ENCODE measurements around the gene PLD3. TPM values are rescaled to one million over a fixed set of nuclear protein-coding genes. Genes with fewer than 3 reads are reported as not detected.

Gene PLD3
- total and polyA plus RNA-seq, 10 donors = 61.3 to 589 (median 250) TPM

DNA sequence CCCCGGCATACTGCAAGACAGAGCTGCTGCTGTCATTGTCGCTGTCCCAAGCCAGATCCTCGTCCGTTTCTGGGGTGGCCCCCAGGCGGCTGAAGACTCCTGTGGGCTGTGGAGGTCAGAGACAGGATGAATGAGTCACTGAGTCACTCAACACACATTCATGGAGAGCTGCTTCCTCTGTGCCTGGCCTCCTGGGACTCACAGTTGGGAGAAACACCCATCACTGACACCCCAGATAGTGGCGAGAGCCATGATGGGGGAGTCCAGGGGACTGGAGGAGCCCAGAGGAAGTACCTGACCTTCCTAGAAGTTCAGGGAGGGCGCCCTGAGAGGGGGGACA is 26.3 kb upstream of the PLD3 start:
- WGBS, 5 donors = 77 to 92% (median 91%) methylated on average over 4 to 7 of the region's 7 CpGs
- TF ChIP-seq POLR2AphosphoS5 (IDR thresholded peaks at IDR 0.05) = no peak
- no peak for TF ChIP-seq CTCF (IDR thresholded peaks at IDR 0.05 in 8 of 11, conservative IDR thresholded peaks at IDR 0.05 in 3 of 11)
- no peak for TF ChIP-seq POLR2A (IDR thresholded peaks at IDR 0.05)
- peak overlapping the region in 2 of 8 donors; percentile 17 to 18 for H3K27ac ChIP-seq
- H3K36me3 ChIP-seq = peaks cover 0 to 100% (median 73%) of the 10 kb centered on the region in 6 donors
- no peaks in the 10 kb centered on the region for H3K27me3 ChIP-seq (replicated peaks in 1 of 7)
- H3K9me3 ChIP-seq = no peaks in the 10 kb centered on the region
- intact Hi-C loops (cut with DNase I; ENCODE audit: low total_unique reads) = no loop called here
- DNase-seq = no peak
- H3K4me1 ChIP-seq = peaks cover 0 to 4% (median 0%) of the 10 kb centered on the region in 6 donors
- no peak overlapping the region for H3K4me3 ChIP-seq

- H3K9me3 ChIP-seq = no peaks in the 10 kb centered on the region
- DNase-seq = no peak
- H3K36me3 ChIP-seq = peaks cover 0 to 100% (median 81%) of the 10 kb centered on the region in 6 donors
- peaks cover 0 to 4% (median 0%) of the 10 kb centered on the region in 6 donors for H3K4me1 ChIP-seq
- no peak overlapping the region for H3K4me3 ChIP-seq
- no peaks in the 10 kb centered on the region for H3K27me3 ChIP-seq (replicated peaks in 1 of 7)
- intact Hi-C loops (cut with DNase I; ENCODE audit: low total_unique reads) = no loop called here
- TF ChIP-seq POLR2AphosphoS5 (IDR thresholded peaks at IDR 0.05) (no peak), POLR2A (IDR thresholded peaks at IDR 0.05) (no peak), CTCF (IDR thresholded peaks at IDR 0.05 in 8 of 11, conservative IDR thresholded peaks at IDR 0.05 in 3 of 11) (no peak)
- WGBS, 5 donors = 92 to 97% (median 95%) methylated on average over 11 to 15 of the region's 15 CpGs
- H3K27ac ChIP-seq = no peak overlapping the region
These were observed 25.4 kb upstream of the PLD3 start for GRCh38 chr19:40322951-40323615.

DNA sequence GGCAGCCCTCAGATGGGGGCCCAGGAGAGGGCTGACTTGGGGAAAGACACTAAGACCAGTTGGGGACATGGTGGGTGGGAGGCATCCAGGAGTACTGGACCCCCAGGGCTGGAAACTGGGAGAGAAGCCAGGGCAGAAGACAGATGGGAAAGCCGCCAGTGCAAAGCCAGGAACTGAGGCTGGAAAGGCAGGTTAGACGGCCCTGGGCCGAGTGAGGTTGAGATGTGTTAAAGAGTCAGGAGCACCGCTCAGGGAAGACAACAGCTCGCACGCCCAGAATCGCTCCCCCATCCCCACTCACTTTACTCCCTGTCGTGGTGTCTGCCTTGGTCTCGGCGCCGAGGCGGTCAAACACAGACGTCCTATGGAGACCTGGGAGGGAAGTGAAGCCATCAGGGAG is 24.8 kb upstream of the PLD3 start:
- WGBS, 5 donors = 95 to 96% (median 95%) methylated on average over 12 to 13 of the region's 13 CpGs
- peaks cover 0 to 100% (median 83%) of the 10 kb centered on the region in 6 donors for H3K36me3 ChIP-seq
- no peak for TF ChIP-seq POLR2A (IDR thresholded peaks at IDR 0.05)
- peaks cover 0 to 4% (median 0%) of the 10 kb centered on the region in 6 donors for H3K4me1 ChIP-seq
- no peaks in the 10 kb centered on the region for H3K27me3 ChIP-seq (replicated peaks in 1 of 7)
- intact Hi-C loops (cut with DNase I; ENCODE audit: low total_unique reads) = no loop called here
- no peak for DNase-seq
- no peaks in the 10 kb centered on the region for H3K9me3 ChIP-seq
- no peak overlapping the region for H3K4me3 ChIP-seq
- H3K27ac ChIP-seq = no peak overlapping the region

DNA sequence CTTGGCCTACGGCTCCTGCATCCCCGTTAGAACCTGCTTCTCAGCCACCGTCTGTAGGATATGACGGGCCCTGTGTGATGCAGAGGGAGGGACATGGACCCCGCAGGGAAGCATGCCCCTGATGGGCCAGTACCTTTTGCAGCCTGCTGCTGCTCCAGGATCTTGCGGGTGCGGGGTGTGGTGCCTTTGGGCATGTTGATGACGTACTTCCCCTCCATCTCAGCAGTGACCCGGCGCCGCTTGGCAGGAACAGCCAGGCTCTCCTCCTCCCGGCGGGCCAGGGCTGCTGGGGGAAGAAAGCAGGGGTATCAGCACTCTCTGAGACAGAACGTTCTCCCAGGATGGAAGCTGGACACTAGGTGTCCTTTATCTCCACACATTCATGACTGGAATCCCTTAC is 22.3 kb upstream of the PLD3 start:
- WGBS, 5 donors = 88 to 94% (median 90%) methylated on average over 13 to 14 of the region's 14 CpGs
- Histone ChIP-seq H3K4me3 (no peak overlapping the region), H3K27ac (no peak overlapping the region), H3K27me3 (replicated peaks in 1 of 7) (no peaks in the 10 kb centered on the region), H3K36me3 (peaks cover 0 to 100% (median 90%) of the 10 kb centered on the region in 6 donors), H3K9me3 (no peaks in the 10 kb centered on the region), H3K4me1 (peaks cover 0 to 4% (median 0%) of the 10 kb centered on the region in 6 donors)
- intact Hi-C loops (cut with DNase I; ENCODE audit: low total_unique reads) = no loop called here
- DNase-seq = no peak
- no peak for TF ChIP-seq CTCF (IDR thresholded peaks at IDR 0.05 in 8 of 11, conservative IDR thresholded peaks at IDR 0.05 in 3 of 11)
- TF ChIP-seq POLR2AphosphoS5 (IDR thresholded peaks at IDR 0.05) = no peak
- TF ChIP-seq POLR2A (IDR thresholded peaks at IDR 0.05) = no peak

All from spleen (tissue), 11 donors.